Activated CD8-positive, alpha-beta memory T cell treated with anti-CD3 and anti-CD28 coated beads, Interleukin-2, amount 10 ng/mL, durations not matched to agents 7 days and 5 days (primary cell): ENCODE results near the gene PGS1. TPM values are rescaled to one million over a fixed set of nuclear protein-coding genes. Genes with fewer than 3 reads are reported as not detected.
A peak's percentile ranks its signal among the peaks of the same experiment; 100 is the strongest.

Source experiments
- ATAC-seq: fragments of 150-1000 bp; cut with Tn5 transposase; one replicate; pipeline ENCODE4 v1.10.0; 2021; ENCODE audit warnings: moderate library complexity
- CTCF ChIA-PET: fragments of 350-600 bp; sonication (Branson Sonifier 250); formaldehyde crosslinking; loops from one replicate; lab custom pipeline; 2021; ENCODE audit warnings: antibody characterized with exemption; lab: Charles Lee
- DNase-seq: peaks from one replicate; pipeline ENCODE4 v3.0.0-alpha.2; 2020
- H3K27ac Mint-ChIP-seq: one replicate; pipeline ENCODE4 v1.8.0; 2021; ENCODE audit warnings: mild to moderate bottlenecking, mixed read lengths
- H3K27me3 Mint-ChIP-seq: one replicate; pipeline ENCODE4 v1.8.0; 2021; ENCODE audit warnings: mixed read lengths
- H3K36me3 Mint-ChIP-seq: one replicate; pipeline ENCODE4 v1.8.0; 2021; ENCODE audit warnings: mild to moderate bottlenecking, mixed read lengths
- H3K4me1 Mint-ChIP-seq: one replicate; pipeline ENCODE4 v1.8.0; 2021; ENCODE audit warnings: mixed read lengths
- H3K4me3 Mint-ChIP-seq: one replicate; pipeline ENCODE4 v1.8.0; 2021; ENCODE audit warnings: mild to moderate bottlenecking, moderate library complexity, mixed read lengths
- H3K9me3 Mint-ChIP-seq: one replicate; pipeline ENCODE4 v1.8.0; 2022; ENCODE audit warnings: low read depth, mixed read lengths
- total RNA-seq, 2 experiments: library from RNA; stranded (reverse); gene quantifications; one replicate each; pipeline ENCODE4 v1.2.3, GENCODE V29; 2021

The PGS1 gene
- total RNA-seq, 2 experiments from 2014 or later: 52.2 to 70.2 TPM

- no peak overlapping the region for H3K4me3 Mint-ChIP-seq
- H3K27me3 Mint-ChIP-seq: peaks cover 18% of the 10 kb centered on the region
- ATAC-seq: no peak
- H3K36me3 Mint-ChIP-seq: no peaks in the 10 kb centered on the region
- no peak overlapping the region for H3K27ac Mint-ChIP-seq
- CTCF ChIA-PET: interaction anchor here (2.1 kb wide), 1 partner anchor 10 kb away, joined by 13 read pairs; no protein-coding TSS in a partner anchor
- H3K9me3 Mint-ChIP-seq: no peaks in the 10 kb centered on the region
- no peak for DNase-seq
- peaks cover 3% of the 10 kb centered on the region for H3K4me1 Mint-ChIP-seq
Measured at GRCh38 chr17:78371056-78371455, 7.4 kb upstream of the PGS1 start.

DNA sequence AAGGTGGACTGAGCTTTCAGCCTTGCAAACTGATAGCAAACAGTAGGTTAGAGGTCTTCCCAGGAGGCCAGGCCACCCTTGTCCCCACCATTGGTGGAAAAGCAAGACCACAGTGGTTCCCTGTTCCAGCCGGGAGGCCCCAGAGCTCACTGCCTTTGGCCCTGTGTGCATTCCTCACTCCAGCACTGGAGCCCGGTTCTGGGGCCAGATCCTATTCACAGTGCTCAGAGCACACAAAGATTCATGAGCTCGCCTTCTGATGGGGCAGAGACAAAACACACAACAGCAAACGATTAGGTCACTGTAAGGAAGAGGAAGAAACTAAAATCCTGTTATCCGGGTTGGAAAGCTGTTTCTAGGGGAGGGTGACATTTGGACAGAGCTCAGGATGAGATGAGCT is 5.6 kb upstream of the PGS1 start:
- peaks cover 8% of the 10 kb centered on the region for H3K27me3 Mint-ChIP-seq
- H3K9me3 Mint-ChIP-seq: no peaks in the 10 kb centered on the region
- peaks cover 7% of the 10 kb centered on the region for H3K4me1 Mint-ChIP-seq
- no peak overlapping the region for H3K4me3 Mint-ChIP-seq
- DNase-seq (no peak), ATAC-seq (no peak)
- H3K36me3 Mint-ChIP-seq: no peaks in the 10 kb centered on the region
- H3K27ac Mint-ChIP-seq: no peak overlapping the region
- CTCF ChIA-PET: interaction anchor here (2.1 to 8.3 kb wide), 2 partner anchors 11 to 49 kb away, joined by 6 to 73 read pairs; partner anchors contain the start of gene SOCS3

DNA sequence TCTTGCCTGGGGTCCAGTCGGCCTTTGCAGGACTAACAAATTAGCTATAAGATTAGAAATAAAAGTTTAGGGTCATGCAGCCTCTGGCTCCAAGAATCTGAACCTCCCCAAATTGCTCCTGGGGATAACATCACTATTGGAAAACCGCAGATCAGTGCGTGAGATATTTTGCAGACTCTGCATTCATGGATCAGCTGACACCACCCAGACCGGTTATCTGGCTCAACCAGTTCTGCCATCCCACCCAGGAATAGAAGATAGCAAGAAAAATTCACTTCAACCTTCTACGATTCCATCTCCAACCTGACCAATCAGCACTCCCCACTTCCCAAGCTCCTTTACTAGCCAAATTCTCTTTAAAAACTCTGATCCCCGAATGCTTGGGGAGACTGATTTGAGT is 4.3 kb upstream of the PGS1 start:
- Mint-ChIP-seq H3K4me1 (peaks cover 11% of the 10 kb centered on the region), H3K27ac (no peak overlapping the region), H3K27me3 (peaks cover 5% of the 10 kb centered on the region), H3K4me3 (no peak overlapping the region), H3K36me3 (peaks cover 1% of the 10 kb centered on the region), H3K9me3 (no peaks in the 10 kb centered on the region)
- DNase-seq: no peak
- CTCF ChIA-PET: interaction anchor here (8.3 kb wide), 1 partner anchor 12 kb away, joined by 73 read pairs; the partner anchor contains the start of gene SOCS3
- ATAC-seq: no peak

GRCh38 chr17:78374631-78375274 is 3.7 kb upstream of the PGS1 start:
- Mint-ChIP-seq H3K36me3 (peaks cover 2% of the 10 kb centered on the region), H3K4me3 (no peak overlapping the region), H3K9me3 (no peaks in the 10 kb centered on the region), H3K4me1 (peaks cover 16% of the 10 kb centered on the region), H3K27me3 (peaks cover 5% of the 10 kb centered on the region), H3K27ac (no peak overlapping the region)
- CTCF ChIA-PET: interaction anchor here (8.3 kb wide), 1 partner anchor 13 kb away, joined by 73 read pairs; the partner anchor contains the start of gene SOCS3
- DNase-seq (no peak), ATAC-seq (no peak)

DNA sequence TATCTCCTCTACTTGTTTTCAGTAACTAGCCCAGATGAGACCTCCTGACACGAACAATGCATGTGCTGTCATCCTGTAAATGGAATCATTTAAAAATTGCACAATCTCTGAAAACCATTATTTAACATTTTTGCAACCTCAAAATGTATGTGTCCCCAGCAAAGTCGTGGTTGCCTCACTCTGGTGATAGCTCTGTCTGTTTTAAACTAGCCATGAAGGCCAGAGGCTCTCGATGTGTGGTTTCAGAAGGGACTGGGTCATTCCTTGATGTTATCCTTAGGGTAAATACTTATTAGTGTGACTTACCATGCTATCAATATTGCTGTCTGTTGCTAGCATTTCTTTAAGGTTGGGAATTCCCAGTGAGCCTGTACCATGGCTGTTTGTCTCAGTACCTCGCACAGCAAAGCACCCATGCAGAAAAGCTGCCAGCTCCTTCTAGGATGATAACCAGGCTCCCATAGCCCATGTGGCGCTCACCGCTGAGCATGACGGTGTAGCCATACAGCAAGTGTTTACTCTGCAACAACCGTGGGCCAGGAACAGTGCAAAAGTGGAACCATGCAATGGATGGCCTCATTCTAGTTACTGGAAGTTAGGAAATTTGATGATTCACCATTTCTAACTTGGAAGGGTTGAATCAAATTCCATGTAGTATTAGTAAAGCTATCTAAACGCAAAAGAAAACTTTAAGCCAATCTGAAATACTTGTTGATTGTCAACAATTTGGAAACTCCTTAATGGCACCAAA is 2.9 kb upstream of the PGS1 start:
- H3K27me3 Mint-ChIP-seq: peaks cover 3% of the 10 kb centered on the region
- no peak for ATAC-seq
- no peak overlapping the region for H3K27ac Mint-ChIP-seq
- peaks cover 23% of the 10 kb centered on the region for H3K4me1 Mint-ChIP-seq
- CTCF ChIA-PET: interaction anchor here (1.3 to 8.3 kb wide), 2 partner anchors 13 to 50 kb away, joined by 3 to 73 read pairs; partner anchors contain the start of gene SOCS3
- H3K9me3 Mint-ChIP-seq: no peaks in the 10 kb centered on the region
- DNase-seq: no peak
- peaks cover 7% of the 10 kb centered on the region for H3K36me3 Mint-ChIP-seq
- no peak overlapping the region for H3K4me3 Mint-ChIP-seq

- peaks cover 29% of the 10 kb centered on the region for H3K4me1 Mint-ChIP-seq
- ATAC-seq: no peak
- H3K27ac Mint-ChIP-seq: no peak overlapping the region
- no peak overlapping the region for H3K4me3 Mint-ChIP-seq
- peaks cover 3% of the 10 kb centered on the region for H3K27me3 Mint-ChIP-seq
- H3K36me3 Mint-ChIP-seq: peaks cover 9% of the 10 kb centered on the region
- no peaks in the 10 kb centered on the region for H3K9me3 Mint-ChIP-seq
- CTCF ChIA-PET: interaction anchor here (1.3 to 8.3 kb wide), 2 partner anchors 14 to 50 kb away, joined by 3 to 73 read pairs; partner anchors contain the start of gene SOCS3
- DNase-seq: no peak
Measured at GRCh38 chr17:78376161-78376560, 2.3 kb upstream of the PGS1 start.

DNA sequence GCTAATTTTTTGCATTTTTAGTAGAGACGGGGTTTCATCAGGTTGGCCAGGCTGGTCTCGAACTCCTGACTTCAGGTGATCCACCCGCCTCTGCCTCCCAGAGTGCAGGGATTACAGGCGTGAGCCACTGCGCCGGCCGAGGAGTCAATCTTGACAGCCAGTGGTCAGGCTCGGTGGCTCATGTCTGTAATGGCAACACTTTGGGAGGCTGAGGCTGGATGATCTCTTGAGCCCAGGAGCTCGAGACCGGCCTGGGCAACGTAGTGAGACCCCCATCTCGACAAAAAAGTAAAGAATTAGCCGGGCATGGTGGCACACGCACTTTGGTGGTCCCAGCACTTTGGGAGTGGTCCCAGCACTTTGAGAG is 608 bp upstream of the PGS1 start:
- Mint-ChIP-seq H3K4me3 (peak overlapping the region; percentile 89), H3K9me3 (no peaks in the 10 kb centered on the region), H3K27ac (peak overlapping the region; percentile 78), H3K36me3 (peaks cover 12% of the 10 kb centered on the region), H3K27me3 (peaks cover 3% of the 10 kb centered on the region), H3K4me1 (peaks cover 44% of the 10 kb centered on the region)
- CTCF ChIA-PET: interaction anchor here (0.6 to 8.3 kb wide), 4 partner anchors 16 to 421 kb away, joined by 3 to 73 read pairs (median 4); partner anchors contain the start of gene SOCS3
- ATAC-seq (no peak), DNase-seq (no peak)

DNA sequence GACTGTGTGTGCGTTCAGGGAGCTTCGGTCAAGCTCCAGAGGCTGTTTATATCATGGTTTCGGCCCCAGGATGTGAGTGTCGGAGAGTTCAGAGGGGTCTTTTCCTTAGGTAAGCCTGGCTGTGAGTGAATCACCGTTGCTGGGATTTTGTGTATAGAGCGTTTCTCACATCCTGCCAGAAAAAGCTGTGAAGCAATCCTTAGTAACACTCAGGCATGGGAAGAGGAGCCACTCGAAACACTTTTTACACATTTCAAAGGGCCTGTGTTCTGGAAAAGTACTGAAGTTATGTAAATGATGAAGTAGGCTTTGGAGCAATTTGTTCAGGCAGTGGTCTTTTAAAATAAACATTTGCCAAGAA is 662 bp downstream of the PGS1 start:
- no peak for DNase-seq
- H3K4me1 Mint-ChIP-seq: peaks cover 56% of the 10 kb centered on the region
- H3K27ac Mint-ChIP-seq: peak overlapping the region; percentile 89
- H3K9me3 Mint-ChIP-seq: no peaks in the 10 kb centered on the region
- H3K27me3 Mint-ChIP-seq: peaks cover 3% of the 10 kb centered on the region
- peaks cover 12% of the 10 kb centered on the region for H3K36me3 Mint-ChIP-seq
- no peak for ATAC-seq
- H3K4me3 Mint-ChIP-seq: peak overlapping the region; percentile 89
- CTCF ChIA-PET: interaction anchor here (1.2 to 8.3 kb wide), 2 partner anchors 17 to 28 kb away, joined by 3 to 73 read pairs; partner anchors contain the start of gene SOCS3

GRCh38 chr17:78380370-78380769 is 1.9 kb downstream of the PGS1 start:
- no peak for DNase-seq
- H3K9me3 Mint-ChIP-seq: no peaks in the 10 kb centered on the region
- CTCF ChIA-PET: no interaction called here
- H3K4me3 Mint-ChIP-seq: peak overlapping the region; percentile 89
- no peaks in the 10 kb centered on the region for H3K27me3 Mint-ChIP-seq
- H3K36me3 Mint-ChIP-seq: peaks cover 17% of the 10 kb centered on the region
- no peak for ATAC-seq
- H3K27ac Mint-ChIP-seq: peak overlapping the region; percentile 89
- peaks cover 68% of the 10 kb centered on the region for H3K4me1 Mint-ChIP-seq

GRCh38 chr17:78381601-78382232 is 3.3 kb downstream of the PGS1 start:
- CTCF ChIA-PET: interaction anchor here (1.2 to 2.9 kb wide), 7 partner anchors 21 to 403 kb away, joined by 3 to 26 read pairs (median 4); partner anchors contain the start of gene SOCS3
- Mint-ChIP-seq H3K27me3 (no peaks in the 10 kb centered on the region), H3K36me3 (peaks cover 17% of the 10 kb centered on the region), H3K27ac (peak overlapping the region; percentile 89), H3K4me3 (peak overlapping the region; percentile 89), H3K9me3 (no peaks in the 10 kb centered on the region), H3K4me1 (peaks cover 78% of the 10 kb centered on the region)
- peak; percentile 74 for DNase-seq
- ATAC-seq: peak; percentile 38

DNA sequence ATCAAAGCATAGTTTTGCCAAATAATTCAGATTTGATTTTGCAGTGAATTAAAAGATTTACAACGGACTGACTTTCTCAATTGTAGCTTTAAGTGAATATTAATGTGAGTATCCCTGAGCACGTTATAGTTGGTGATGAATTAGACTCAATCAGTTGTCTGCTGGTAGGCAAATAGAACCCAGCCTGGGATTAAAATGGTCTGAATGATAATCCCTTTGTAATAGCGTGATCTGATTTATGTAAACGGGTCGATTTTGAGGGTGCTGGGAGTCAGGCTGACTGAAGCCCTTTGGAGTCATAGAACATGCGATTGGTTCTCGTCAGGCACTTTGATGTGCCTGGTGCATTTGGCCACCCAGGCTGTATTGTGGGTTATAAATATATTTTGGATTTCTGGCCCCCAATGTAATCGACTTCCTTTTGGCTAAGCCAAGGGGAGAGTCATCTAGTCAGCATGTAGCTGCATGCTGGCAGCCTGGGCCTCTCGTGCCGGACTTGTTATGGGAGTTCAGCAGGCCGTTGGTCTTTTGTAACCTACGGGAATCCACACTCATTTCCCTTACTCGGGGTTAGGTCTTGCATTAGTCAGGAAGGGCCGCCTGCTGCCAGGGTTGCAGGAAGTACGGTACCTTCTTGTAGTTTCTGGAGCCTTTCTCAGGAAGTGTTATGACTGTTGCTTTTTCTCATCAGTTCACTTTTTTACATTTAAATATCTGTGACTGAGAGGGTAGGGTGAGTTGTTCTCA is 5.4 kb downstream of the PGS1 start:
- Mint-ChIP-seq H3K4me1 (peaks cover 90% of the 10 kb centered on the region), H3K4me3 (peak overlapping the region; percentile 58), H3K9me3 (no peaks in the 10 kb centered on the region), H3K27me3 (no peaks in the 10 kb centered on the region), H3K36me3 (peaks cover 24% of the 10 kb centered on the region), H3K27ac (peak overlapping the region; percentile 91)
- CTCF ChIA-PET: interaction anchor here (1.2 kb wide), 2 partner anchors 14 to 66 kb away, joined by 3 to 4 read pairs; no protein-coding TSS in a partner anchor
- peak; percentile 38 for ATAC-seq
- peak; percentile 76 for DNase-seq

DNA sequence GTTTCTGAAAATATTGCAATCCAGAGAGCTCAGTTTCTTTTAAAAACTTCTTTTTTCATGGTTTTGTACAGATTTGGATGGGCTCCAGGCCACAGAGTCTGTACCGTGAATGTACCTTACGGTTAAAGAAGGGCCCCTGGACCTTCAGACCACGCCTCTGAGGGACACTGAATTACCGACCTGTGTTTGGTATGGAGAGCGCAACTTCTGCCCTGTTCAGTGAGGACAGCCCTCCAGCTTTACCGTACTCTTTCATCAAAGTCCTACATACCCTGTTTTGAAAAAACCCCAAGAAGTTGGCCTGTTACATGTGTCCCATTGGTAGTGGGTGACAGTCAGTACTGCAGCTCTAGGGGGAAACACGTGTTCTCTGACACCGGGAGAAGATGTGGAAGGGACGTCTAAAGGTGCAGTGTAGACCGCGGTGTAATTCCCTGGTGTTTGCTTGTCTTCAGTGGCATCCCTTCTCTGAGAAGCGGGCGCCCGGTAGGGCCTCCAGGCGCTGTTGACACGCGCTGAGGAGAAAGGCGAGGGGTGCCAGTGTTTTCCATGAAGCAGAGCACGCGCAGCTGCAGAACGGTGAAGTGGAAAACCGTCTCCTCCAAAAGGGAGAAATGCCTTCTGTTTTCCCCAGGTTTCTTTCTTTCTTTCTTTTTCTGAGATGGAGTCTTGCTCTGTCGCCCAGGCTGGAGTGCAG is 6.2 kb downstream of the PGS1 start:
- Mint-ChIP-seq H3K9me3 (no peaks in the 10 kb centered on the region), H3K27me3 (no peaks in the 10 kb centered on the region), H3K4me1 (peaks cover 82% of the 10 kb centered on the region), H3K27ac (peak overlapping the region; percentile 91), H3K36me3 (peaks cover 21% of the 10 kb centered on the region), H3K4me3 (peak overlapping the region; percentile 58)
- ATAC-seq: no peak
- CTCF ChIA-PET: interaction anchor here (0.7 to 1.2 kb wide), 2 partner anchors 15 to 28 kb away, joined by 3 read pairs; no protein-coding TSS in a partner anchor
- no peak for DNase-seq
